Activated B cell treated with CpG ODN at 0.5 μM for 24 hours (primary cell): Measurements from ENCODE around the gene STARD13. TPM values are rescaled to one million over a fixed set of nuclear protein-coding genes. Genes with fewer than 3 reads are reported as not detected.

Source experiments
- ATAC-seq: fragments of 200-7000 bp; cut with Tn5 transposase; one replicate; pipeline ENCODE4 v1.10.0; 2021; ENCODE audit warnings: low read depth, mild to moderate bottlenecking, moderate library complexity
- CTCF ChIA-PET: fragments of 350-600 bp; sonication (Branson Sonifier 250); formaldehyde crosslinking; loops from one replicate; lab custom pipeline; 2021; ENCODE audit warnings: antibody characterized with exemption; lab: Charles Lee
- POLR2A ChIA-PET: fragments of 350-600 bp; sonication (Branson Sonifier 250); formaldehyde crosslinking; loops from one replicate; lab custom pipeline; 2021; ENCODE audit warnings: antibody characterized with exemption; lab: Charles Lee
- DNase-seq: peaks from one replicate; pipeline ENCODE4 v3.0.0; 2022
- H3K27ac Mint-ChIP-seq: one replicate; pipeline ENCODE4 v1.8.0; 2020; ENCODE audit warnings: mixed read lengths
- H3K27me3 Mint-ChIP-seq: one replicate; pipeline ENCODE4 v1.8.0; 2021; ENCODE audit warnings: mixed read lengths
- H3K36me3 Mint-ChIP-seq: one replicate; pipeline ENCODE4 v1.8.0; 2021; ENCODE audit warnings: low read depth, mixed read lengths
- H3K4me1 Mint-ChIP-seq: one replicate; pipeline ENCODE4 v1.8.0; 2021; ENCODE audit warnings: mixed read lengths
- H3K4me3 Mint-ChIP-seq: one replicate; pipeline ENCODE4 v1.8.0; 2020; ENCODE audit warnings: mild to moderate bottlenecking, mixed read lengths
- H3K9me3 Mint-ChIP-seq: one replicate; pipeline ENCODE4 v1.8.0; 2020; ENCODE audit warnings: mixed read lengths
- intact Hi-C: fragments of 100-400 bp; cut with micrococcal nuclease; formaldehyde crosslinking; loops from one replicate; pipeline ENCODE4 v1.15.1; 2024
- total RNA-seq: library from RNA; stranded (reverse); gene quantifications from 2 replicates; pipeline ENCODE4 v1.2.3, GENCODE V29; 2022
- TF ChIP-seq, protein P1 (sequence below): fragments of 200-600 bp; IDR thresholded peaks from one replicate; pipeline ENCODE4 v1.8.0; 2022; ENCODE audit warnings: antibody characterized with exemption, mild to moderate bottlenecking

The STARD13 gene
- total RNA-seq, 1 donor from 2014 or later: 0.13 TPM

DNA sequence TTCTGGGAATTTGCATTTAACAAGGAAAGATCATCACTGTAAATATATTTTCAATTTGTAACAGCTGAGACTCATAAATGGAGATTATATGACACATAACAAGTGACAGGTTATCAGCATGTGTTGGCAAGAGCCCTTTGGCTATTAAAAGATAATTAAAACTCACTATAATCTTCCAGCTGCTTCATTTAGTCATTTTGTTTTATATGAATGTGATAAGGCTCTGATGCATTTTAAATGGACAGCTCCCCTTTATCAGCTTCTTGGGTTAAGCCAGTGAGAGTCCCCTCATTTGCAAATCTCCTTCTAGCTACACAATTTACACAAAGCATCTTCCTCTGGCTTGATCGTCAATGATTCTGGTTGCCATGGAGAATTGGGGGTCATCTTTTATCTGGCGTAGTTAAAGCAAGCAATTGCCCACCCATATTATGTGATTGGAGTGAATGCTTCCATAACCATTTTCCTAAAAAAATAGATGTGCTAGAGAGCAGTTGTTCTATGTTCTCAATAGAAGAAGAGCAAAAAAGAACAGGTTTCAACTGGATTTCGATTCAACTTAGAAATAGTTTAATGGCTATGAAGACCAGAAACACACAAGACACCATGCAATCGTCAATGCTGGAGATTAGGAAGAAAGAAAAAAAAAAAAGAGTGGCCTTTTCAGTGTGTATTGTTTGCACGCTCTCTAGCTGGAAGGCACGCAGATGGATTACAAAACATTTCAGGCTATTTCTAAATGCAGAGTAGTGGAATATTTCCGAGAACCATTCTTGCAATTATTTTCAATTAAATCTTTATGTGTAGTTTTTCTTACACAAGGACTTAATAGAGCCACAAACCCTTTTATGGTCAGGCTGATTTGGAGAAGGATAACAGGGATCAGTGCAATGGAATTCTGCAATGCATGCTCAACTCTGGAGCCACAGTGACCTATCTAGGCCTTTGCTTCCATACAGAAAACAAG, 27.4 kb downstream of the STARD13 start:
- DNase-seq: no peak
- CTCF ChIA-PET: no interaction called here
- H3K36me3 Mint-ChIP-seq: no peaks in the 10 kb centered on the region
- H3K9me3 Mint-ChIP-seq: no peaks in the 10 kb centered on the region
- POLR2A ChIA-PET: no interaction called here
- ATAC-seq: no peak
- no peak overlapping the region for H3K27ac Mint-ChIP-seq
- no peak overlapping the region for H3K4me3 Mint-ChIP-seq
- intact Hi-C loops: no loop called here
- peaks cover 5% of the 10 kb centered on the region for H3K27me3 Mint-ChIP-seq
- H3K4me1 Mint-ChIP-seq: no peaks in the 10 kb centered on the region
- TF ChIP-seq, protein P1, sequence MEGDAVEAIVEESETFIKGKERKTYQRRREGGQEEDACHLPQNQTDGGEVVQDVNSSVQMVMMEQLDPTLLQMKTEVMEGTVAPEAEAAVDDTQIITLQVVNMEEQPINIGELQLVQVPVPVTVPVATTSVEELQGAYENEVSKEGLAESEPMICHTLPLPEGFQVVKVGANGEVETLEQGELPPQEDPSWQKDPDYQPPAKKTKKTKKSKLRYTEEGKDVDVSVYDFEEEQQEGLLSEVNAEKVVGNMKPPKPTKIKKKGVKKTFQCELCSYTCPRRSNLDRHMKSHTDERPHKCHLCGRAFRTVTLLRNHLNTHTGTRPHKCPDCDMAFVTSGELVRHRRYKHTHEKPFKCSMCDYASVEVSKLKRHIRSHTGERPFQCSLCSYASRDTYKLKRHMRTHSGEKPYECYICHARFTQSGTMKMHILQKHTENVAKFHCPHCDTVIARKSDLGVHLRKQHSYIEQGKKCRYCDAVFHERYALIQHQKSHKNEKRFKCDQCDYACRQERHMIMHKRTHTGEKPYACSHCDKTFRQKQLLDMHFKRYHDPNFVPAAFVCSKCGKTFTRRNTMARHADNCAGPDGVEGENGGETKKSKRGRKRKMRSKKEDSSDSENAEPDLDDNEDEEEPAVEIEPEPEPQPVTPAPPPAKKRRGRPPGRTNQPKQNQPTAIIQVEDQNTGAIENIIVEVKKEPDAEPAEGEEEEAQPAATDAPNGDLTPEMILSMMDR: no peak

DNA sequence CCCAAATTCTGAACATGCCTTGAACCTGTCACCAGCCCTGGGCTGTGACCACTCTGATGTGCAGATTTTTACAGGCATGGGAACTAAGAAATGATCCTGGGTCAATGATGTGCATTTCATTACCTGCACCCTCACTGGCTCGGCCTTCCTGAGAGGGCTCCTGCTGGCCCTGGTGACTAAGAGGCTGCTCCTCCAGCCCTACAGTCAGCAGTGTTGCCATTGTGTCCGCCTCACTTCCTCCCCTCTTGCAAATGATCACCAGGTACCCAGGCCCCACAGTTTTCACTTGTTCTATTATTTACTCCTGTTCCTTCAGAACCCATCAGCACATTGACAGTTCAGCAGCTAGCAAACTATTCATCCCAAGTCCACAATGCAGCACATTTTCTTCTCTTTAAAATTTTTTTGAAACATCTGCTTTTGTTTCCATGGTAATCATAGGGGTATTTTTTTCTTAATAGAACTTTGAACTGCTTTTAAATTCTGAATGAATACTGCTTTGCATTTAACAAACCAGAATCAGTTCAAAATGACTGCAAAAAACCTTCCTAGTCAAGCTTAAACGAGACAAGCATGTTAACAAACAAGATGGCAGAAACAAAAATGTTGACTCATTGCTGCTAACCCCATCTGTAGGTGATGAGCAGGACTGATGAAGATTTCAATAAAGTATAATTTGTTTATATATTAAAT, 29.3 kb downstream of the STARD13 start:
- DNase-seq (no peak), ATAC-seq (no peak)
- TF ChIP-seq, protein P1: no peak
- POLR2A ChIA-PET: interaction anchor here (0.5 kb wide), 1 partner anchor 1864 kb away, joined by 12 read pairs; no protein-coding TSS in a partner anchor
- H3K27me3 Mint-ChIP-seq: peaks cover 4% of the 10 kb centered on the region
- CTCF ChIA-PET: no interaction called here
- intact Hi-C loops: no loop called here
- peaks cover under 1% of the 10 kb centered on the region for H3K4me1 Mint-ChIP-seq
- no peak overlapping the region for H3K27ac Mint-ChIP-seq
- H3K4me3 Mint-ChIP-seq: no peak overlapping the region
- H3K9me3 Mint-ChIP-seq: no peaks in the 10 kb centered on the region
- H3K36me3 Mint-ChIP-seq: no peaks in the 10 kb centered on the region

DNA sequence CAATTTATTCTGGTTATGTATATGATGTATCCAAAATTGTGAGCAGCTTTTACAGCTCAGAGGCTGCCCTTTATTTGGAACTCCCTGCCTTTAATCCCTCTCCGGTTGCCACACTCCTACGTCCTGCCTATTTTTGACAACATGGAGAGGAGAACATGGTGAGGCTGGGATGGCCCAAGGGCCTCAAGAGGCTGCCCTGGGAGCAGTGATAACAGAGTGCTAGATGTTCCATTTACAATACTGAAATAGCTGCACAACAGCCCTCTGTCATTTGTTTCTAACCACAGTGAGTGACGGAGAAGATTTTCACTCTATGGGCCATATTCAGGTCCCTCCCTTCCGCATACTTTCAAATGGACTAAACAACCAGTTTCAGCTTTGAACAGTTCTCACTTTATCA, 33.4 kb downstream of the STARD13 start:
- no peak for ATAC-seq
- CTCF ChIA-PET: no interaction called here
- intact Hi-C loops: no loop called here
- Mint-ChIP-seq H3K27me3 (no peaks in the 10 kb centered on the region), H3K27ac (no peak overlapping the region), H3K4me1 (peaks cover 5% of the 10 kb centered on the region), H3K9me3 (no peaks in the 10 kb centered on the region), H3K36me3 (no peaks in the 10 kb centered on the region), H3K4me3 (no peak overlapping the region)
- POLR2A ChIA-PET: no interaction called here
- no peak for DNase-seq
- TF ChIP-seq, protein P1: no peak

DNA sequence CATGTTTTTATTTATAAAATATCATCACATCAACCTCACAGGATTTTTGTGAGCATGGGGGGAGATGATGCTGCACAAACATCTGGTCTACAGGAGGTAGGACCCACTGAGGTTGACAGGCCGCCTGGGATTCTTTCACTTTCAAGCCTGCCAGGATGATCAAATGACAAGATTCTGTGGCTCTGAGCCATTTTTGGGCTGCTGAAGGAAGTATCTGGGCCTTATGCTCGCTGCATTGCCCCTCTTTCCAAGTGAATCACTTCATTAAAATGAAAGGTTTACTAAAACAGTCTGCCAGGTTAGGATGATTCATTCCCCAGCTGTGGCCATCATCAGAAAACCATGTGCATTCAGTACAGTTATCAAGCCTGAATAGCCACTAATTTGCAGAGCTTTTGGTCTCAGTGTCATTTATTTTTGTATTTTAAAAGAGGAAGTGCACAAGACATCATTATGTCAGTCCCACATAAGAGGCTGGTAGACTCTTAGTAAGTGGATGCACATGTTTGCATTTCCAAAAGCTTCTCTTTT, 34.4 kb downstream of the STARD13 start:
- intact Hi-C loops: no loop called here
- ChIA-PET POLR2A (no interaction called here), CTCF (no interaction called here)
- TF ChIP-seq, protein P1: no peak
- H3K4me1 Mint-ChIP-seq: peaks cover 5% of the 10 kb centered on the region
- ATAC-seq: peak; percentile 40
- H3K27me3 Mint-ChIP-seq: no peaks in the 10 kb centered on the region
- H3K36me3 Mint-ChIP-seq: no peaks in the 10 kb centered on the region
- no peaks in the 10 kb centered on the region for H3K9me3 Mint-ChIP-seq
- no peak overlapping the region for H3K4me3 Mint-ChIP-seq
- H3K27ac Mint-ChIP-seq: no peak overlapping the region
- DNase-seq: no peak

DNA sequence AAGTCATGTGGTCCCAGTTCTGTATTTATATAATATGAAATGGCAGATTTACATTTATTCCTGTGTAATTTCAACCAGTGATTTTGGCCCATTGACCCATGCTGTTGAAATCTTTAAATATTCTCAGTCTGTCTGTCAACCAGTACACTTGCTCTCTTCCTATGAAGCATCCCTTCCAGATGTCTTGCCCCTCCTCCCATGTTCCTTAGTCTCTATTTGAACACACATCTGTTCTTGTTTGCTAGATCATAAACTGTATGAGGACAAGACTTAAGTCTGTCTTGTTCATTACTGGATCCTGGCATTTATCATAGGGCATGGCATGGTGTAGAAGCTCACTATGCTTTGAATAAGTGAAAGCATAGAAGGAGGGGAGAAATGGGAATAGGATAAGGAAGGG, 34.9 kb downstream of the STARD13 start:
- Mint-ChIP-seq H3K4me3 (no peak overlapping the region), H3K4me1 (peaks cover 5% of the 10 kb centered on the region), H3K9me3 (no peaks in the 10 kb centered on the region), H3K27me3 (no peaks in the 10 kb centered on the region), H3K36me3 (no peaks in the 10 kb centered on the region), H3K27ac (no peak overlapping the region)
- ChIA-PET CTCF (no interaction called here), POLR2A (no interaction called here)
- ATAC-seq: no peak
- TF ChIP-seq, protein P1: no peak
- intact Hi-C loops: no loop called here
- no peak for DNase-seq
